Measurements from ENCODE around the gene RAP1B.

Gene RAP1B

DNA sequence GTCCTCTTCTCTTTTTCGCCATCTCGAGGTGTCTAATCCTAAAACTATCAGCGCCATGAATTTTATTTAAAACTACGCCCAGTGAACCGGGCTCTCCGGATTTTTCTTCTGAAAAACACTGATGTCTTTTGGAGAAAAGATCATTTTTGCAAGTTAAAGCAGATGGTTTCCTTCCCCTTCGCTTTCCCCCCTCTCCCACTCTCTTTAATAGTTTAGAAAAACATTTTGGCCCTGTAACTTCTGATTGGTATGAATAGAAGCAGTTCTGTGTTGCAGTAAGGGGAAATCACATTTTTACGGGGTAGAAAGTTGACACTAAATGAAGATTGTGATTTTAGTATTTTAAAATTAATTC, 1.1 kb downstream of the RAP1B start:
- peak overlapping the region; percentile 75 for H3K4me3 ChIP-seq (ENCODE audit: low read depth, low read length)
- peak overlapping the region; percentile 92 for H3K27ac ChIP-seq (ENCODE audit: low read depth, low read length)
- H3K4me1 ChIP-seq (ENCODE audit: control insufficient read depth, insufficient read depth, low read length, unreplicated experiment) = peaks cover 36% of the 10 kb centered on the region
- H2AFZ ChIP-seq (ENCODE audit: low read length, unreplicated experiment) = no peak overlapping the region
- no peaks in the 10 kb centered on the region for H3K27me3 ChIP-seq (ENCODE audit: insufficient read depth, low read length)
- H3K36me3 ChIP-seq (ENCODE audit: insufficient read depth, low read length) = 0 out of 2 replicates have a peak, but pooled peaks cover 3% of the 10 kb centered on the region
- peaks cover 56% of the 10 kb centered on the region for H3K79me2 ChIP-seq (ENCODE audit: control insufficient read depth, insufficient read depth, low read length, unreplicated experiment)

DNA sequence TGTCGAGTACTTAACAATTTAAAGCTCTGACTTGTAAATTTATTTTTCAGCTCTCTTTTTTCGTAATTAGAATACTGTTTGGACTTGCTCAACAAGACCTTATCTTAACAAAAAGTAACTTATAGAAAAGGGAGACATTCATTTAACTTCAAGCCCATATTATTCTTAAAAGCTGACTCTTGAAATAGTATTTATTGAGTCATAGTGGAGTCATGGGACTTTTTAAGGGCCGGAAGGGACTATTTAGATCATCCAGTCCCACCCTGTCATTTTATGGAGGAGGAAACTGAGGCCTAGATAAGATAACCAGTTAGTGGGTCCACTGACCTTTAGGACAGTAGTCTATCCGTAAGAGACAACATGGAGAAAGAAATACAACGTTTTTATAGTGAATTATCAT, 1.5 kb downstream of the RAP1B start:
- H3K36me3 ChIP-seq (ENCODE audit: insufficient read depth, low read length) = 0 out of 2 replicates have a peak, but pooled peaks cover 3% of the 10 kb centered on the region
- no peak overlapping the region for H2AFZ ChIP-seq (ENCODE audit: low read length, unreplicated experiment)
- H3K4me3 ChIP-seq (ENCODE audit: low read depth, low read length) = peak overlapping the region; percentile 75
- peaks cover 58% of the 10 kb centered on the region for H3K79me2 ChIP-seq (ENCODE audit: control insufficient read depth, insufficient read depth, low read length, unreplicated experiment)
- peaks cover 40% of the 10 kb centered on the region for H3K4me1 ChIP-seq (ENCODE audit: control insufficient read depth, insufficient read depth, low read length, unreplicated experiment)
- no peaks in the 10 kb centered on the region for H3K27me3 ChIP-seq (ENCODE audit: insufficient read depth, low read length)
- H3K27ac ChIP-seq (ENCODE audit: low read depth, low read length) = peak overlapping the region; percentile 92

DNA sequence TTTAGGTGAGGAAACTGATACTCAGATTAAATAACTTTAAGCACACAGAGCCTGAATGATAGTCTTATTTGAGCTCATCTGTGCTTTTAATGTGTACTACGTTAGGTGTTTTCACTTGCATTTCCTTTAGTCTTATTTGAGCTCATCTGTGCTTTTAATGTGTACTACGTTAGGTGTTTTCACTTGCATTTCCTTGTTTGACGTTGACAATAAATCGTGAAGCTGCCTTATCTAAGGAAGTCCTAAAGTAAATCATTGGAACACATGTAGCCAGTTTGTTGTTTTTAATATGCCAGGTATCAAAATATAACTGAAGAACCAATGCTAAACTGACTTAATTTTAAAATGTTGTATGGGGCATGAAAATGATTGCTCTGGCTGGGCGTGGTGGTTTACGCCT, 2.0 kb downstream of the RAP1B start:
- Histone ChIP-seq H3K4me3 (ENCODE audit: low read depth, low read length) (peak overlapping the region; percentile 75), H2AFZ (ENCODE audit: low read length, unreplicated experiment) (no peak overlapping the region), H3K36me3 (ENCODE audit: insufficient read depth, low read length) (0 out of 2 replicates have a peak, but pooled peaks cover 3% of the 10 kb centered on the region), H3K27me3 (ENCODE audit: insufficient read depth, low read length) (no peaks in the 10 kb centered on the region), H3K79me2 (ENCODE audit: control insufficient read depth, insufficient read depth, low read length, unreplicated experiment) (peaks cover 63% of the 10 kb centered on the region), H3K4me1 (ENCODE audit: control insufficient read depth, insufficient read depth, low read length, unreplicated experiment) (peaks cover 43% of the 10 kb centered on the region), H3K27ac (ENCODE audit: low read depth, low read length) (peak overlapping the region; percentile 92)

DNA sequence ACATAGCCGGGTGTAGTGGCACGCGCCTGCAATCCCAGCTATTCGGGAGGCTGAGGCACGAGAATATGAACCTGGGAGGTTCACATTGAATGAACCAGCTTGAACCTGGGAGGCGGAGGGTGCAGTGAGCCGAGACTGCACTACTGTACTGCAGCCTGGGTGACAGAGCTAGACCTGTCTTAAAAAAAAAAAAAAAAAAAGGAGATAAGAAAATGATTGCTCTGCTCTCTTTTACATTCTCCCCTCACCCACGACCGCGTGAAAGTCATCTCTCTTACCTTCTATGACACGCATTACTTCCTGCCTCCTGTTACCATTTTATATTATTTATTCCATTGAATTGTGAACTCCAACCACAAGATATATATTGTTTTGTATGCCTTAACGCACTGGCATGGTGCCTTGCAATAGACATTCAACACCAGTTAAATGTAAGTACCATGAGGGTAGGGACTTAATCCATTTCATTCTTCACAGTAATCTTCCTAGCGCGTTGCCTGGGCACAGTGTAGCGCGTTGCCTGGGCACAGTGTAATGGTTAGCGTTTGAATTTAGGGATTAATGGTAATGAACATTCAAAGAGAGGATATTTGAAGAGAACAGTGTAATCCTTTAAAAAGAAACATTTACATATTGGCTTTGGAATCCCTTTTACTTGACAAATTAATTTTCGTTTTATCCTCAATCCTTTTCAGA, 2.7 kb downstream of the RAP1B start:
- Histone ChIP-seq H3K4me1 (ENCODE audit: control insufficient read depth, insufficient read depth, low read length, unreplicated experiment) (peaks cover 49% of the 10 kb centered on the region), H2AFZ (ENCODE audit: low read length, unreplicated experiment) (no peak overlapping the region), H3K4me3 (ENCODE audit: low read depth, low read length) (peak overlapping the region; percentile 75), H3K27me3 (ENCODE audit: insufficient read depth, low read length) (no peaks in the 10 kb centered on the region), H3K79me2 (ENCODE audit: control insufficient read depth, insufficient read depth, low read length, unreplicated experiment) (peaks cover 70% of the 10 kb centered on the region), H3K27ac (ENCODE audit: low read depth, low read length) (no peak overlapping the region), H3K36me3 (ENCODE audit: insufficient read depth, low read length) (0 out of 2 replicates have a peak, but pooled peaks cover 3% of the 10 kb centered on the region)

GRCh38 chr12:68614105-68614679, 3.5 kb downstream of the RAP1B start:
- H2AFZ ChIP-seq (ENCODE audit: low read length, unreplicated experiment) = no peak overlapping the region
- peak overlapping the region; percentile 58 for H3K4me3 ChIP-seq (ENCODE audit: low read depth, low read length)
- H3K79me2 ChIP-seq (ENCODE audit: control insufficient read depth, insufficient read depth, low read length, unreplicated experiment) = peaks cover 78% of the 10 kb centered on the region
- H3K27me3 ChIP-seq (ENCODE audit: insufficient read depth, low read length) = no peaks in the 10 kb centered on the region
- no peak overlapping the region for H3K27ac ChIP-seq (ENCODE audit: low read depth, low read length)
- 0 out of 2 replicates have a peak, but pooled peaks cover 6% of the 10 kb centered on the region for H3K36me3 ChIP-seq (ENCODE audit: insufficient read depth, low read length)
- peaks cover 57% of the 10 kb centered on the region for H3K4me1 ChIP-seq (ENCODE audit: control insufficient read depth, insufficient read depth, low read length, unreplicated experiment)

GRCh38 chr12:68614769-68615168, 4.1 kb downstream of the RAP1B start:
- peaks cover 60% of the 10 kb centered on the region for H3K4me1 ChIP-seq (ENCODE audit: control insufficient read depth, insufficient read depth, low read length, unreplicated experiment)
- 0 out of 2 replicates have a peak, but pooled peaks cover 6% of the 10 kb centered on the region for H3K36me3 ChIP-seq (ENCODE audit: insufficient read depth, low read length)
- peak overlapping the region; percentile 58 for H3K4me3 ChIP-seq (ENCODE audit: low read depth, low read length)

DNA sequence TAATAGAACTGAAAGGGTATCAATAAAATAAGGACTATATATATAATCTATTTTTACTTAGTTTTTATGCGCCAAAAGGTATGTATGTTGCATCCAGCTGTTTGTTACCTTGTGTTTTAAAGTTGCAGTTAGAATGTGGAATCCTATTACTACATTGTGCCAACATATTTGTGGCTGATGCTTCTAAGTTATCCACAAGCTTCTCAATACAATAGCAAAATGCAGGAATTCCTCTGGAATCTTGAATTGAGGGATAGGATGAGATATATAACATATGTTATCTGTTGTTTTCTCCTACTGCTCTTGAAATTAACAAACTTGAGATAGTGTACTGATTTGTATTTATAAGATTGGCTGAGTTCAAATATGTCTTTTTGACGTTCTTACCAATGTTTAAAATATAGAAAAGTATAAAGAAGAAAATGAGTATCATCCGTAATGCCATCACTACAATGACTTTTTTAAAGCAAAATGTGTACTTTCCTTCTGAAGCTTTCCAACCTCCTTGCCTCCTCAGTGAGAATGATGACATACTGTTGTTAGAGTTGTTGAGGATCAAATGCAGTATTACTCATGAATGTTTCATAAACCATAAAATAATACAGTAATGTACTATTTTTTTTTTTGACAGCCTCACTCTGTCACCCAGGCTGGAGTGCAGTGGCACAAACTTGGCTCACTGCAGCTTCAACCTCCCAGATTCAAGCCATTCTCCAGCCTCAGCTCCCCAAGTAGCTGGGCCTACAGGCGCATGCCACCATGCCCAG, 6.6 kb downstream of the RAP1B start:
- H3K79me2 ChIP-seq (ENCODE audit: control insufficient read depth, insufficient read depth, low read length, unreplicated experiment) = peaks cover 98% of the 10 kb centered on the region
- no peaks in the 10 kb centered on the region for H3K27me3 ChIP-seq (ENCODE audit: insufficient read depth, low read length)
- peak overlapping the region; percentile 79 for H3K27ac ChIP-seq (ENCODE audit: low read depth, low read length)
- 0 out of 2 replicates have a peak, but pooled peaks cover 6% of the 10 kb centered on the region for H3K36me3 ChIP-seq (ENCODE audit: insufficient read depth, low read length)
- peaks cover 82% of the 10 kb centered on the region for H3K4me1 ChIP-seq (ENCODE audit: control insufficient read depth, insufficient read depth, low read length, unreplicated experiment)
- H3K4me3 ChIP-seq (ENCODE audit: low read depth, low read length) = peak overlapping the region; percentile 50; the same call in 1 of the 2 replicates
- H2AFZ ChIP-seq (ENCODE audit: low read length, unreplicated experiment) = no peak overlapping the region

More at GRCh38 chr12:68614769-68615168, 4.1 kb downstream of the RAP1B start:
- Histone ChIP-seq H3K27me3 (ENCODE audit: insufficient read depth, low read length) (no peaks in the 10 kb centered on the region), H2AFZ (ENCODE audit: low read length, unreplicated experiment) (no peak overlapping the region), H3K27ac (ENCODE audit: low read depth, low read length) (no peak overlapping the region), H3K79me2 (ENCODE audit: control insufficient read depth, insufficient read depth, low read length, unreplicated experiment) (peaks cover 84% of the 10 kb centered on the region)

DNA sequence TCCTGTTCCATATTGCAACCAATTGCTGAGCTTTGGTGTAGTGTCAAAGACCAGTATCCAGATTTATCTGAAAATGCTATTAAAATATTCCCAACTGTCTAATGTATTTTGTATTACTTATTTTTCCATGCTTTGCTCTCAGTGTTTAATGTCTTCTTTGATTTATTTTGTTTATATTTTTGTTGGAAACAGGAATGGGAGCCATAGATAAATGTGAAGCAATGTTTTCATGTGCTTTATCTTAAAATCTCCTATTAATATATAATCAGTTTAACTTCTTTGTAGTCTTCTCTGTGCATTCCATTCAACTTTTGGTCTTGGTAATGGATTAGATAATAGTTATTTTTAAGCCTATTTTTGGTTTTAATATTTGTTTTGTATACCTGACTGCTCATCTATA, 8.8 kb downstream of the RAP1B start:
- Histone ChIP-seq H3K36me3 (ENCODE audit: insufficient read depth, low read length) (peaks cover 3% of the 10 kb centered on the region; the same call in 1 of the 2 replicates), H3K4me1 (ENCODE audit: control insufficient read depth, insufficient read depth, low read length, unreplicated experiment) (peaks cover 75% of the 10 kb centered on the region), H3K4me3 (ENCODE audit: low read depth, low read length) (no peak overlapping the region), H3K27ac (ENCODE audit: low read depth, low read length) (no peak overlapping the region), H3K27me3 (ENCODE audit: insufficient read depth, low read length) (no peaks in the 10 kb centered on the region), H3K79me2 (ENCODE audit: control insufficient read depth, insufficient read depth, low read length, unreplicated experiment) (peaks cover 98% of the 10 kb centered on the region), H2AFZ (ENCODE audit: low read length, unreplicated experiment) (no peak overlapping the region)

GRCh38 chr12:68620519-68621471, 10.1 kb downstream of the RAP1B start:
- Histone ChIP-seq H3K27me3 (ENCODE audit: insufficient read depth, low read length) (no peaks in the 10 kb centered on the region), H2AFZ (ENCODE audit: low read length, unreplicated experiment) (no peak overlapping the region), H3K4me3 (ENCODE audit: low read depth, low read length) (0 out of 2 replicates have a peak overlapping the region, but pooled peaks have one; percentile 23), H3K4me1 (ENCODE audit: control insufficient read depth, insufficient read depth, low read length, unreplicated experiment) (peaks cover 66% of the 10 kb centered on the region), H3K79me2 (ENCODE audit: control insufficient read depth, insufficient read depth, low read length, unreplicated experiment) (peaks cover 98% of the 10 kb centered on the region), H3K27ac (ENCODE audit: low read depth, low read length) (no peak overlapping the region), H3K36me3 (ENCODE audit: insufficient read depth, low read length) (peaks cover 13% of the 10 kb centered on the region)

All from ACC112 (cell line).